Mesenchymal stem cell (in vitro differentiated cells and primary cell): Measurements from ENCODE around the gene PAPSS1.
A peak's percentile ranks its signal among the peaks of the same experiment; 100 is the strongest.

Experiments
- DNase-seq: peaks from one replicate; pipeline ENCODE4 v3.0.0-alpha.2; 2013
- H2AFZ ChIP-seq: one replicate; pipeline ENCODE4 v1.6.1; 2013; ENCODE audit warnings: low read depth, mild to moderate bottlenecking, control low read depth, inconsistent platforms, low read length, moderate library complexity
- H2AK5ac ChIP-seq: 2 replicates; pipeline ENCODE4 v1.6.1; 2013; ENCODE audit warnings: low read length, moderate library complexity, mild to moderate bottlenecking, inconsistent platforms; ENCODE audit not compliant: severe bottlenecking
- H2BK120ac ChIP-seq: one replicate; pipeline ENCODE4 v1.6.1; 2013; ENCODE audit warnings: low read depth, mild to moderate bottlenecking, inconsistent platforms, low read length, moderate library complexity
- H2BK12ac ChIP-seq, 2 experiments: one replicate each; pipeline ENCODE4 v1.6.1; 2013; ENCODE audit warnings: inconsistent platforms in 2 of 2, low read length in 2 of 2, mild to moderate bottlenecking in 2 of 2, moderate library complexity in 2 of 2, control low read depth in 1 of 2
- H2BK15ac ChIP-seq: one replicate; pipeline ENCODE4 v1.6.1; 2013; ENCODE audit warnings: mild to moderate bottlenecking, low read depth, inconsistent platforms; ENCODE audit not compliant: poor library complexity, severe bottlenecking
- H2BK5ac ChIP-seq: 2 replicates; pipeline ENCODE4 v1.6.1; 2013; ENCODE audit warnings: low read depth, mild to moderate bottlenecking, low read length, control low read depth, inconsistent platforms; ENCODE audit not compliant: poor library complexity, severe bottlenecking
- H3K14ac ChIP-seq, 2 experiments: one replicate each; pipeline ENCODE4 v1.6.1; 2013; ENCODE audit warnings: inconsistent platforms in 2 of 2, low read length in 2 of 2, control low read depth in 1 of 2, mild to moderate bottlenecking in 1 of 2, moderate library complexity in 1 of 2
- H3K18ac ChIP-seq, 2 experiments: one replicate each; pipeline ENCODE4 v1.6.1; 2013; ENCODE audit warnings: inconsistent platforms in 2 of 2, low read length in 2 of 2, control low read depth in 1 of 2, low read depth in 1 of 2, mild to moderate bottlenecking in 1 of 2
- H3K23ac ChIP-seq, 2 experiments: one replicate each; pipeline ENCODE4 v1.6.1; 2013; ENCODE audit warnings: inconsistent platforms in 2 of 2, low read length in 2 of 2, mild to moderate bottlenecking in 2 of 2, moderate library complexity in 2 of 2, control low read depth in 1 of 2
- H3K27ac ChIP-seq: 2 replicates; pipeline ENCODE4 v1.5.1; 2013; ENCODE audit warnings: mild to moderate bottlenecking, moderate library complexity, low read length, control low read depth, inconsistent platforms; ENCODE audit not compliant: poor library complexity, severe bottlenecking
- H3K27me3 ChIP-seq, 2 experiments: 2 replicates each; pipeline versions ENCODE4 v1.6.1 to v1.7.0; 2013; ENCODE audit warnings: low read length in 2 of 2, mild to moderate bottlenecking in 2 of 2, moderate library complexity in 2 of 2, control low read depth in 1 of 2, inconsistent platforms in 1 of 2; ENCODE audit not compliant: control insufficient read depth in 1 of 2, insufficient read depth in 1 of 2
- H3K36me3 ChIP-seq, 2 experiments: 2 replicates each; pipeline versions ENCODE4 v1.6.1 to v1.7.0; 2013; ENCODE audit warnings: low read length in 2 of 2, control low read depth in 1 of 2, inconsistent platforms in 1 of 2, low read depth in 1 of 2, mild to moderate bottlenecking in 1 of 2; ENCODE audit not compliant: insufficient read depth in 2 of 2, control insufficient read depth in 1 of 2
- H3K4ac ChIP-seq, 2 experiments: one replicate each; pipeline ENCODE4 v1.6.1; 2013; ENCODE audit warnings: inconsistent platforms in 2 of 2, low read length in 2 of 2, mild to moderate bottlenecking in 2 of 2, moderate library complexity in 2 of 2, control low read depth in 1 of 2, low read depth in 1 of 2
- H3K4me1 ChIP-seq: 2 replicates; pipeline ENCODE4 v1.6.1; 2013; ENCODE audit warnings: low read depth, low read length, control low read depth; ENCODE audit not compliant: control insufficient read depth, insufficient read depth
- H3K4me2 ChIP-seq: 2 replicates; pipeline ENCODE4 v1.6.1; 2013; ENCODE audit warnings: low read length, mild to moderate bottlenecking, inconsistent platforms; ENCODE audit not compliant: poor library complexity, severe bottlenecking
- H3K4me3 ChIP-seq, 2 experiments: 2 replicates each; pipeline versions ENCODE4 v1.5.1 to v1.7.0; 2013; ENCODE audit warnings: low read length in 2 of 2, mild to moderate bottlenecking in 2 of 2, control low read depth in 1 of 2, low read depth in 1 of 2; ENCODE audit not compliant: insufficient read depth in 1 of 2
- H3K79me1 ChIP-seq: replicated peaks from 2 replicates; pipeline ENCODE4 v1.6.1; 2013; ENCODE audit warnings: mild to moderate bottlenecking, control low read depth, low read length, inconsistent platforms; ENCODE audit not compliant: poor library complexity, severe bottlenecking
- H3K9ac ChIP-seq: 2 replicates; pipeline ENCODE4 v1.7.0; 2013; ENCODE audit warnings: mild to moderate bottlenecking, low read length, moderate library complexity
- H3K9me3 ChIP-seq: 2 replicates; pipeline ENCODE4 v1.7.0; 2013; ENCODE audit warnings: mild to moderate bottlenecking, low read length; ENCODE audit not compliant: control insufficient read depth
- H4K8ac ChIP-seq: one replicate; pipeline ENCODE4 v1.6.1; 2013; ENCODE audit warnings: inconsistent platforms, mild to moderate bottlenecking, low read length, moderate library complexity
- H4K91ac ChIP-seq: one replicate; pipeline ENCODE4 v1.6.1; 2013; ENCODE audit warnings: mild to moderate bottlenecking, low read length, inconsistent platforms
- WGBS: methylation state at CpG from one replicate; pipeline ENCODE4 v1.1.7; 2013; ENCODE audit warnings: mixed read lengths; 5-methylcytosine and 5-hydroxymethylcytosine counted together

Gene PAPSS1

DNA sequence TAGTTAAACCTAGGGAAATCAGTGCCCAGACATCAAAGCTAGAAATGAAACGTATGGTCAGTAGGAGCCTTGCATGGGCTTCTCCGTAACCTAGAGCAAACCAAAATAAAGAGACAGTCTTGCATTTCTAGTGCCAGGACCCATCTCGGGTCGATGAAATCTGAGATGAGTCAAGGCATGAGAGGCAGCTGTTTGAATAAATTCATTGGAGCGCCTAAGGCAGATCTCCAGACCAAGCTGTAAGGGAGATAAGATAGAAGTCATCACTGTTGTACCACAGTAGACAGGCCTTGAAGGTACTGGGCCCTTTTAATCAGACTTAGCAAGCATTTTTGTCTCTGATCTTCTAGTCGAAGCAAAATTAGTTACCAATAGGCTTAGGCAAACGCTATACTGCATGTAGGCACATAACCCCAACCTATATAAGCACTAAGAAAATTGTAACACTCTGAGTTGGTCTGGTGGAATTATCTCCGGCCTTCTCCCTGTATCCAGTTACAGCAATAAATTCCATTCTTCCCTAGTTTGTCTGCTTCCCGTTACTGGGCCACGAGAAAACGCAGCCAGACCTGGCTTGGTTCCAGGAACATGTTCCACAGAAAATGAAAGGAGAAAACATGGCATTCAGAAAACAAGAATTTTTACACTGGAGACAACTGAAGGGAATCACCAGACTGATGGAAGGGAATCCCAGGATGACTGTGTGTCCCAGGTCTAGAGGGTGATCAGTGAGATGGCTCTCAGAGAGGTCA, 21.1 kb upstream of the PAPSS1 start:
- Histone ChIP-seq H4K91ac (peak overlapping the region; percentile 72), H2AFZ (no peak overlapping the region), H3K14ac (no peak overlapping the region), H4K8ac (peak overlapping the region; percentile 76), H3K4ac (peak overlapping the region in 1 of 2 experiments; percentile 67), H3K36me3 (no peaks in the 10 kb centered on the region), H3K23ac (no peak overlapping the region), H2BK5ac (no peak overlapping the region), H3K4me2 (no peak overlapping the region), H3K4me1 (peaks cover 4% of the 10 kb centered on the region), H2BK15ac (no peak overlapping the region), H3K27me3 (no peaks in the 10 kb centered on the region), H3K27ac (peak overlapping the region; percentile 65), H3K18ac (peak overlapping the region; percentile 55 to 59), H3K9ac (peak overlapping the region; percentile 43), H2BK12ac (no peak overlapping the region), H2AK5ac (peak overlapping the region; percentile 47), H3K4me3 (peak overlapping the region in 1 of 2 experiments; percentile 16), H2BK120ac (no peak overlapping the region), H3K9me3 (no peaks in the 10 kb centered on the region), H3K79me1 (no peaks in the 10 kb centered on the region)
- 48% methylated on average over 11 of the region's 11 CpGs for WGBS
- peak; percentile 86 for DNase-seq

GRCh38 chr4:107740381-107740780, 20.3 kb upstream of the PAPSS1 start:
- no peak overlapping the region for H2AFZ ChIP-seq
- H3K4me3 ChIP-seq: no peak overlapping the region
- DNase-seq: peak; percentile 24
- H3K27me3 ChIP-seq: no peaks in the 10 kb centered on the region
- no peak overlapping the region for H3K4me2 ChIP-seq
- H2BK15ac ChIP-seq: no peak overlapping the region
- H4K8ac ChIP-seq: peak overlapping the region; percentile 76
- no peak overlapping the region for H3K14ac ChIP-seq
- 60% methylated on average over 3 of the region's 3 CpGs for WGBS
- no peaks in the 10 kb centered on the region for H3K9me3 ChIP-seq
- H3K4me1 ChIP-seq: peaks cover 4% of the 10 kb centered on the region
- H3K18ac ChIP-seq: peak overlapping the region; percentile 41 to 55
- no peak overlapping the region for H2BK120ac ChIP-seq
- H2BK12ac ChIP-seq: peak overlapping the region in 1 of 2 experiments; percentile 70
- H3K79me1 ChIP-seq: no peaks in the 10 kb centered on the region
- no peak overlapping the region for H3K23ac ChIP-seq
- no peak overlapping the region for H2AK5ac ChIP-seq
- H3K4ac ChIP-seq: peak overlapping the region; percentile 15 to 67
- H2BK5ac ChIP-seq: no peak overlapping the region
- peak overlapping the region; percentile 43 for H3K9ac ChIP-seq
- peak overlapping the region; percentile 65 for H3K27ac ChIP-seq
- H4K91ac ChIP-seq: peak overlapping the region; percentile 72
- no peaks in the 10 kb centered on the region for H3K36me3 ChIP-seq

GRCh38 chr4:107737450-107737849, 17.4 kb upstream of the PAPSS1 start:
- Histone ChIP-seq H3K79me1 (no peaks in the 10 kb centered on the region), H2BK5ac (no peak overlapping the region), H3K23ac (no peak overlapping the region), H3K4ac (no peak overlapping the region), H3K27ac (no peak overlapping the region), H2BK15ac (no peak overlapping the region), H3K27me3 (no peaks in the 10 kb centered on the region), H2BK12ac (no peak overlapping the region), H4K8ac (no peak overlapping the region), H3K14ac (no peak overlapping the region), H3K4me3 (no peak overlapping the region), H3K4me1 (peaks cover 4% of the 10 kb centered on the region), H3K18ac (no peak overlapping the region), H3K4me2 (no peak overlapping the region), H3K9me3 (no peaks in the 10 kb centered on the region), H2AFZ (no peak overlapping the region), H3K36me3 (no peaks in the 10 kb centered on the region), H4K91ac (no peak overlapping the region), H3K9ac (no peak overlapping the region), H2BK120ac (no peak overlapping the region), H2AK5ac (no peak overlapping the region)
- 94% methylated on average over 4 of the region's 4 CpGs for WGBS
- no peak for DNase-seq

- no peak overlapping the region for H3K14ac ChIP-seq
- H3K4ac ChIP-seq: no peak overlapping the region
- H3K27ac ChIP-seq: no peak overlapping the region
- H2BK15ac ChIP-seq: no peak overlapping the region
- H3K9me3 ChIP-seq: no peaks in the 10 kb centered on the region
- no peak overlapping the region for H3K4me2 ChIP-seq
- no peak overlapping the region for H3K18ac ChIP-seq
- 43% methylated on average over 7 of the region's 7 CpGs for WGBS
- H3K4me1 ChIP-seq: peaks cover 4% of the 10 kb centered on the region
- H3K4me3 ChIP-seq: no peak overlapping the region
- DNase-seq: peak; percentile 69
- no peak overlapping the region for H4K8ac ChIP-seq
- H3K27me3 ChIP-seq: no peaks in the 10 kb centered on the region
- H3K23ac ChIP-seq: no peak overlapping the region
- H2BK120ac ChIP-seq: no peak overlapping the region
- no peak overlapping the region for H3K9ac ChIP-seq
- H3K36me3 ChIP-seq: no peaks in the 10 kb centered on the region
- no peak overlapping the region for H2AK5ac ChIP-seq
- H4K91ac ChIP-seq: no peak overlapping the region
- no peak overlapping the region for H2BK5ac ChIP-seq
- no peaks in the 10 kb centered on the region for H3K79me1 ChIP-seq
- no peak overlapping the region for H2AFZ ChIP-seq
- no peak overlapping the region for H2BK12ac ChIP-seq
Observed at GRCh38 chr4:107736924-107737448, 17.0 kb upstream of the PAPSS1 start.
